Amniotic stem cell (primary cell): ENCODE measurements around the gene ACY1.

Experiments used
- DNase-seq: peaks from one replicate; lab custom pipeline; 2025; lab: John Stamatoyannopoulos, UW

Gene ACY1

DNA sequence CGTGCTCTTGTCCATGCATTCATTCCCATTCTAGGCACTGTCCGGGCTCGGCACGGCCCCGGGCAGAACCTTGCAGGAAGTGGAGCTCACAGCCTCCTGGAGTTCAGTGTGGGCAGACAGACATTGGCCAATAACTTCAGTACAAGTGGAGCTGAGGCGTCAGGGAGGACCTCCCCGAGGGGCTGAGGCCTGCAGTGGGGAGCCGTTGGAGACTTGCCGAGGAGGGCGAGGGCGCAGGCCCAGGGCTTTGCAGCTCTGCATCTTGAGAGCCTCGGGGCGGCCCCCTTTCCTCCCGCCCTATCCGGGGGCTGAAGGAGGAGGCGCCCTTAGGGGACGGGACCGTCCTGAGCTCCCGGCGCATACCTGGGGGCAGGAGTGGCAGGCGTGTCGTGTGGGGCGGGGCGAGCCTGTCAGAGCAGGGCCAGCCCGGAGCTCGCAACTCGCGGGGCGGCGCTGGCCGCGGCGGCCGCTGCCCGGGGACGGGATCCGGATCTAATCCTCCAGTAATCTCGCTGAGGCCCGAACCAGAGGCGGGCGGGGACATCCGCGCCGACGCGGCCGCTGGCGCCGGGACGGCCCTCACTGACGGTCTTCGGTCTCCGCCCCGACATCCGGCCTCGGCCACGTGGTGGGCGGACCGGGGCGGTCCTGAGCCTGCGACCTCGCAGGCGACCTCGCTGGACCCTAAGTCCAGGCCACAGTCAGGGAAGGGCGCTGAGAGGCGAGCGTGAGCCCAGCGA lies at the start of gene ACY1:
Gene ACY1 (plus strand): TSS at position 698 of the 740 bp plus-strand sequence. CDS start 530 bp downstream, outside the sequence.
- DNase-seq = peak; percentile 69

DNA sequence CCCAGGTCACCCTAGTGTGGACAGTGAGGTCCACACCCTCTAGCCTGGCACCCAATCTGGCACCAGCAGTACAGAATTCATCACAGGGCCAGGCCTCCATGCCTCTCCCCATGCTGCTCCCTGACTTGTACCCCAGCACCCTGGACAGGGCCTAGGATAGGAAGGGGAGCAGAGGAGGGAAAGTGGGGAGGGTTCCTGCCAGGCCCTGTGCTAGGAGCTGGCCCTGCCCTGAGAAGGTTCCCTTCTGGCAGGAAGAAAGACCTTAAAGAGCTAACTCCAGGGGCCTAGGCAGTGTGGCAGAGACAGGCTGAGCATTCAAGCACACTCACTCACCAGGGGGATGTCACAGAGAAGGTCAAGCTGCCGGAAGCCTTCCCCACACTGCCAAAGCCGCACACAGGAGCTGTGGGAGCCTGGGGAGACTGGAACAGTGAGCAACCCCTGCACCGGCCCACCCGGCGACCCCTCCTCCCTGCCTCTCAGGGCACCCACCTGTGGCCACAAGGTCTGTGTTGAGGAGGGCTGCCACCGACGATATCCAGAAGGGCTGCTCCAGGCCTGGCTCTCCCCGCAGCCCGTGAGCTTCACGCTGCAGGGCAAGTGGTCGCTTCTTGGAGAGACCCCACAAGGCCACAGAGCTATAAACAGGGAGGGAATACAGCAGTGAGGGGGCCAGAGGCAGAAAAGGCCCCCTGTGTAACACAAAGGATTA lies 49.0 kb upstream of the ACY1 start:
- no peak for DNase-seq

DNA sequence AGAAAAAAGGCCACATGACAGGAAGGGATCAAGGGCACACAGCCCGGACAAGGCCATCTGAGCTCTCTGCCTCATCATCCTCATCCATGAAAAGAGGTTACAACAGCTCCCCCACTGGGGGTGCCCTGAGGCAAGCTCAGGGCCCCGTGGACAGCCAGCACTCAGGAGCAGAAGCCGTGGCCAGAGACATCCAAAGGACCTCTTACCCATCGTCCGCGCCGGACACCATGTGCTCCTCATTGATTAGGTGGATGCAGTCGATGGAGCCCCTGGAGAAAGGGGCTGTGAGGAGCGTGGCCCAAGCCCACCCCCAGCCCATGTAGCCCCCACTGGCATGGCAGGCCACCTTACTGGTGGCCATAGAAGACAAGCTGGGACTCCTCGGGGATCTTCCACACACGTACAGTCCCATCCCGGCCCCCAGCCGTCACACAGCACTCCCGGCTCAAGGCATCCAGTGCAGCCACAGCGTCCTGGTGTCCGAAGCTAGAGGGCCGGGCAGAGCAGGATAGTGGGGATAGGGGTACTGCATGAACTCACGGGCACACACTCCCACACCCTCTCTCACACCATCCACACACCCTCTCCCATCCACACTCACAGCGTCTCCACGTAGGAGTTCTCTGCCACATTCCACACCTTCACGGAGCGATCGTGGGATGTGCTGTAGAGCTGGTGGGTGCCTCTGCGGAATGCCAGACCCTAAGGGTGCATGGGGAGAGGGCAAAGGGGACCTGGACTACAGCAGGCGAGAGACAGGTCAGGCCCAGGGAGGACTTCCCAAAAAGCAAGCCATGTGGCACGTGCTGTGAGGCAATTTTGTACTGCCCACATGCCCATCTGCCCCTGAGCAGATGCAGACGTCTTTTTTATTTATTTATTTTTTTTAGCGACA lies 48.1 kb upstream of the ACY1 start:
- no peak for DNase-seq

DNA sequence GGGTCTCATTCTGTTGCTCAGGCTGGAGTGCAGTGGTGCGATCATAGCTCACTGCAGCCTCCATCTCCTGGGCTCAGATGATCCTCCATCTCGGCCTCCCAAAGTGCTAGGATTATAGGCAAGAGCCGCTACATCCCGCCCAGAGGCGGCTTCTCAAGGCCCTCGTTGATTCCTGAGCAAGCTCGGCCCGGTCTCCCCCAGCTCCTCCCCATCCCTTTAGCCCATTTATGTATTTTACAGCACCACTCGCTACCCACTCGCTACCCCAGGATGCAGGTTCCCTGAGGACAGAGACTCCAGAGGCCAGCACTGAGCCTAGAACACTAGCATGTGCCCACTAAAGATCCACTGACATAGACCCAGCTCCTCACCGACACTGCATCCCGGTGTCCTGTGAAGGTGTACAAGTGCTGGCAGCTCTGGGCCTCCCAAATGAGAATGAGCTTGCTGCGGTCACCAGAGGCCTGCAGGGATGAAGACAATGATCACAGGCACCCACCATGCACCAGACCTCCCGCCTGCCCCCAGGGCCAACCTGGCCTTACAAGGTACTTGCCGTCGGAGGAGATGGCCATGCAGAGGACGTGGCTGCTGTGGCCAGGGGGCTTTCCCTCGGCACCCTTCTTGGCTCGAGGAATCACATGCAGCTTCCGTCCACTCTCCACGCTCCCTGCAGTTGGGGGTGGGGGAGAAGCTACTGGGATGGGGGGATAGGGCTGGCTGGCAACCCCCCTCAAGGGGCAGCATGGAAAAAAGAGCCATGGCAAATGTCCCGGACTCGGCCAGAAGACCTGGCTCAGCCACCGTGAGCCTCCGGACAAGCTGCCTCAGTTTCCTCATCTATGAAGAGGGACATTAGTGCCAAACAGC lies 47.2 kb upstream of the ACY1 start:
- DNase-seq = no peak

DNA sequence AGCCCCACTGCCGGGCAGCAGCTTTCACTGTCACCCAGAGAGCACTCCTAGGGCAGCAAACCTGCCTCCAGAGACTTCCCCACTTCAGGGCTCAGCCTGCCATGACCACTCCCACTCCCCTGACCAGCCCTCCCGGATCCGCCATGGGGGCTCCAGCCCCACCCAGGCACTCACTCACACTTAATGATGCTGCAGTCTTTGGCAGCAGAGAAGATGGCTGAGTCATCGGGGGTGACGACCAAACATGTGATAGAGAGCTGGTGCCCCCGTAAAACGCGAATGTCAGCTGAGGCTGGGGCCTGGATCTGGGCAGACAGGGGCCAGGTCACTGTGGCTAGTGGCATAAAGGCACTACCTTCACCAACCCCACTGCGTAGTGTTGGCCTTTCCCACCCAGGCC lies 46.3 kb upstream of the ACY1 start:
- DNase-seq = no peak

DNA sequence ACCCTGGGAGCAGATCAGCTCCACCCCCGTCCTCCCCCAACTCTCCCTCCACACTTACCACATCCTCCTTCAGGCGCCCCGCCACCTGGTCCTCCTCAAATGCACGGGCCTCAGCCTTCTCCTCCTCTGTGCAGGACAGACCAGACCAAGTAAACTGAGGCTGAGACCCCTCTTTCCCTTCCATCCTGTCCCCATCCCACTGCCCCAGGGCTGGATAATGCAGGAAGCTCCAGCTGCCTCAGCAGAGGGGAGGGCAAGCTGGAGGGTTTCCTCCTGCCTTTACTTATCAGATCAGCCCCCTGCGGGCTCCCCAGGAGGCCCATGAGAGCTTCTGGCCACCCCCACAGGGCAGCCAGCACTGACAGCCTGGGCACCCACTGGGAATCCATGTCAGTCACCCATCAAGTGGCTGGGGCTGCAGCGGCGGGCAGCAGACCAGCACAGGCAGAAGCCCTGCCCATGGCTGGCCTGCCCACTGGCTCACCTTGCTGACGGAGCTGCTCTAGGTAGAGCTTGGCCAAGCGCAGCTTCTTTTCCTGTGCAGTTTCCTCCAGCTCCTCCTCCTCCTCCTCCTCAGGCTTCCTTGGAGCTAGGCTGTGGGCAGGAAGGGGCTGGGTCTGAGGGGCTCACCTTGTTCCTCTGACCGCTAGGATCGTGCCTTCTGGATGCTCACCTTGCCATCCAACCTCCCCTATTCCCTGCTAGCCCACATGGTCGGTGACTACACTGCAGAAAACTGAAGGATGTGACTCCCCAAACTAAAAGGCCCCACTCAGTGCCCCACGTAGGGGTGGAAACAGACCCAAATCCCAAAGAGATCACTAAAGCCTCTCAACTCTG lies 45.5 kb upstream of the ACY1 start:
- DNase-seq = no peak

DNA sequence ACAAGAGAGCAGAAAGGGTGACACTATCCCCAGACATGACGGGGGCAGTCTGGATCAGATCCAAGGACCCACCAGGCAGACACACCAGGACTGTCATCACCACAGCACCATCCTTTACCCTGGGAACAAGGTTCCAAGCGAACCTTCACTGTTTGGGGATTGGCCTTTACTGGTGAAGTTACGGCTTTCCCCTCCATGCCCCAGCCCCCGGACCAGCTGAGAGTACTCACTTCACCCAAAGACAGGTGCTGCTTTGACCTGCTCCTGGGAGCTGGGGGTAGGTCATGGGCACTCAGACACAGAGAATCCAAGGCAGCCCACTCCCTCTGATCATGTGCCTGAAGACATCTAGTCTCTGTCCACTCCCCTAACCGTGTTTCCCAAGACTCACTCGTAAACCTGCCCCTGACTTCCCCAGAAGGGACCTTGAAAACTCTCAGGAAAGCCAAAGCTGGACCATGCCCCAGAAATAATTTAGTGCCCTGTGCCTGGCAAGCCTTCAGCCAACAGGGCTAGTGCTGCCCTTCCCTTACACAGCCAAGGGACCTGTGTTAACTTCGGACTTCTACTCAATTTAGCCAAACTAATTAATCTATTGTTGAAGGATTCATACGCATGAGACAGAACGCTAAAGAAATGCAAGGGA lies 44.4 kb upstream of the ACY1 start:
- DNase-seq = no peak

DNA sequence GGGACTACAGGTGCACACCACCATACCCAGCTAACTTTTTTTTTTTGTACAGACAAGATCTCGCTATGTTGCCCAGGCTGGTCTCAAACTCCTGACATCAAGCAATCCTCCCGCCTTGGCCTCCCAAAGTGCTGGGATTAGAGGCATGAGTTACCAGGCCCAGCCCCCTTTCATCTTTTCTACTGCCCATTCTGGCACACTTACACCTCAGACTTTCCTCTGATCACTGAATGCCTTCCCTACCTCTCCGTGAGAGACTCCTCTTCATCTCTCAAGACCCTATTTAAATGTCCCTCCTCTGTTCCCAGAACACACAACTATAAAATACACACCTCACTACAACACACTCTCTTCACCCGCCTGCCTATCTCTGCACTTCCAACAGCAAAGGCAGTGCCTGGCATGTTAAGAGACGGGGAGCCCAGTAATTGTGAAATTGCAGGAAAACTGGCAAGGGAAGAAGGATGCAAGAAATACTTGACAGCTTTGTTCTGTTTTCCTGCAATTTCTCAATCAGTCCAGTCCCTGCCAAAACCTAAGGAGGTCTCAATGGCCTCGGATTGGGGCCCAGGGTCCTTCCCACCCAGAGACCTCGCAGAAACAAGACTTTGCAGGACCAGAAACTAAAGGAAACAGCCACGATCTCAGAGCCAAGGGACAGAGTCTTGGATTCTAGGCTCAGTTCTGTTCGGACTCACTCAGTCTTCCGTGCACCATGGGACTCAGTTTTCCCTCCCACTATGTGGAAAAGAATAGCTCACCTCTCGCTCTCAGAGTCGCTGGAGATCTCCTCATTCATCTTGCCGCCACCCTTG lies 42.5 kb upstream of the ACY1 start:
- DNase-seq = no peak

DNA sequence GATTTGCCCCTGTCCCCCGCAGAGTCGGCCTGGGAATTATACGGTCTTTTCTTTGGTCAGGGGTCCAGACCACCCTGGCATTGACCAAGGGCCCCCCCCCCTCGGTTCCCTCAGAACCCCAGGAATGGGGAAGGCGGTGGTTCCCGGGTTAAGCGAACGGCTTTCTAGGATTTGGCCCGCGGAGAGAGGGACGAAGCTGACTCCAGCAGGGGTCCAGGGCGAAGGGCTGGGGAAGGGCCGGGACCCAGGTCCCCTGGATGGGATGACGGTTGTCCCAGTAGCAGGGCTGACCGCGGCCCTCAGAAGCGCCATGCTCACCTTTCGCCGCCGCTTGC lies 41.9 kb upstream of the ACY1 start:
- DNase-seq = no peak

DNA sequence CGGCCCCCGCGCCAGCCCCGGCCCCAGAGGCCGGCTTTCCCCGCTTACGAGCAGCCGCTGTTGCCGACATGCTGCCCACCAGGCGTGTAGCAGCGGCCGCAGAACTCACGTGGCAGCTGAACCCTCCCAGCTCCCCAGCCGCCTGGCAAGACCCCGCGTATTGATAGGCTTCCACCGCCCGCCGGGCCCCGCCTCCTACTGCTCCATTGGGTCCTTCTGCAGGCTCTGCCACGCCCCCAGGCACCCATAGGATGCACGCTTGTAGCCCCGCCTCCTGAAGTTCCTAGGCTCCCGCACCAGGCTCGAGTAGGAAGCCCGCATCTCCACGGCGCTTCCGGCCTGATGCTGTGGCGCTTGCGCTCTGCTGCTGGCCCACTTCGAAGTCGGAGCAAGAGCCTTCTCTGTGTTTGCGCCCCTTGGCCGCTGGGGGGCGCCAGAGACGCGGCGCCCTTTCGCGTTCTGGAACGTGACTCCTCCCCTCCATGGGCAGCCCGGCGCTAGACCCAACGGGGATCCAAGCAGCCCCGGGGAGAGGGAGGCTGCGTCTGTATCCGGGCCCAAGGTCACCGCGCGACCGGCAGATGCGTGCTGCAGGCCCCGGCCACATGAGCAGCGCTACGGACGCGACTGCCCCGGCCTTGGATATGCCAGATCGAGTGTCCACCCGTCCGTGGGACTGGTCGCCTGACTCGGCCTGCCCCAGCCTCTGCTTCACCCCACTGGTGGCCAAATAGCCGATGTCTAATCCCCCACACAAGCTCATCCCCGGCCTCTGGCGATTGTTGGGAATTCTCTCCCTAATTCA lies 41.3 kb upstream of the ACY1 start, which contains the start of the genes PARP3 and RRP9:
Gene PARP3 (plus strand): TSS at position 566 of the 805 bp plus-strand sequence. CDS start 993 bp downstream, outside the sequence.
Gene RRP9 (minus strand): TSS at position 107 of the 805 bp plus-strand sequence. CDS start 37 bp downstream, at position 70.
- peak; percentile 100 for DNase-seq

DNA sequence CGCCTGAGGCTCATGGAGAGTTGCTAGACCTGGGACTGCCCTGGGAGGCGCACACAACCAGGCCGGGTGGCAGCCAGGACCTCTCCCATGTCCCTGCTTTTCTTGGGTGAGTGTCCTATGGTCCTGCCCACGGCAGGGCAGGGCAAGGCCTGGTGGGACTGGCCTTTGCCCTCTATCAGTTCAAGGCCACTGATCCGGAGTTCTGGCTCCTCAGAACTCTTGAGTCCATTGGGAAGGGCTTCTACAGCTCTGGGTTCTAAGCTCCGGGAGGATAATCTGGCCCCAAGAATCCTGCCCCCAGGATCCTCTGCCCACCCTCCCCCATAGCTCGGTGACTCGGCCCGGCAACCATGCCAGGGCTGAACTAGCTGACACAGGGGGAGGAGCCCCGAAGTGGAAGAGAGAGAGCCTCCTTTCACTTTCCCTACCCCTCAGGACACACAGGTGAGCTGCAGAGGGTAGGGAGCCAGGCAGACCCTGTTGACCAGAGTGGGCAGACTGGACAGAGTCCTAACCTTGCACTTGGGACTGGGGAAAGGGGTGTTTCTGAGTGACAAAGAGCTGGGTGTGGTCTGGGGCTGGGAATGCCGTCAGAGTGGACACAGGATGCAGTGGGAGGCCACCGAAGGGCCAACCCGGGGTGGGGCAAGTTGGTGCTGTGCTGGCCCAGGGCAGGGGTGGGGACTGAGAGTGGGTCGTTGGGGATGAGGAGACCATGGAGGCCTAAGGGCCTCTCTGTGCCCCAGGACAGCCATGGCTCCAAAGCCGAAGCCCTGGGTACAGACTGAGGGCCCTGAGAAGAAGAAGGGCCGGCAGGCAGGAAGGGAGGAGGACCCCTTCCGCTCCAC lies 40.5 kb upstream of the ACY1 start:
- DNase-seq = no peak

DNA sequence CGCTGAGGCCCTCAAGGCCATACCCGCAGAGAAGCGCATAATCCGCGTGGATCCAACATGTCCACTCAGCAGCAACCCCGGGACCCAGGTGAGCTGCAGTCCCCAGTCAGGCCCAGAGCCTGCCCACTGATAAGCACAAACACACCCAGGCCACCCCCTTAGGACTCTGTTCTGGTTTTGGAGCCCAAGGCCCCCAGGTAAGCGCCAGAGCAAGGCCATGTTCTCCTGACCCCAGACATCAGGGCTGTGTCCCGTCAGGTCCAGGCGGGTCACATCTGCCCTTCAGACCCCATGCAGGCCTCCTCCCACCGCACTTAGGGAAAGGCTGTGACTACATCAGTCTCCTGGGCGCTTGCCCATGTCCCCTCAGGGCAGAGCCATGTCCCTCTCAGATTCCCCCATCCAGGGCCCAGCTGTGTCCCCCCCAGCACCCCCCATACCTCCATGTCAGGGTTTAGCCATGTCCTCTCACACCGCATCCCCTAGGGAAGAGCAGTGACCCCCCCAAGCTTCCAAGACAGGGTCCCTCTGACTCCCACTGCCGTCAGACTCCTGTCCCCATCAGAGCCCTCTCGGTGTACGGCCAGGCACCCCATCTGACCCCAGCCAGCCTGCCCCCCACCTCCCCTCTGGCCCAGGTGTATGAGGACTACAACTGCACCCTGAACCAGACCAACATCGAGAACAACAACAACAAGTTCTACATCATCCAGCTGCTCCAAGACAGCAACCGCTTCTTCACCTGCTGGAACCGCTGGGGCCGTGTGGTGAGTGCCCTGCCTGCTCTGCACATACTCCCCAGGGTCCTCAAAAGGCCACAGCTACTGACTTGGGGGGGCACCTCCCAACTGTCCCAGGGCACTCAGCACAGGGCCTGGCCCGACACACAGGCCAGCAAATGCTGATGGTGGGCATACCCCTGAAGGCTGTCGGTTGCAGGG lies 39.6 kb upstream of the ACY1 start:
- DNase-seq = no peak

DNA sequence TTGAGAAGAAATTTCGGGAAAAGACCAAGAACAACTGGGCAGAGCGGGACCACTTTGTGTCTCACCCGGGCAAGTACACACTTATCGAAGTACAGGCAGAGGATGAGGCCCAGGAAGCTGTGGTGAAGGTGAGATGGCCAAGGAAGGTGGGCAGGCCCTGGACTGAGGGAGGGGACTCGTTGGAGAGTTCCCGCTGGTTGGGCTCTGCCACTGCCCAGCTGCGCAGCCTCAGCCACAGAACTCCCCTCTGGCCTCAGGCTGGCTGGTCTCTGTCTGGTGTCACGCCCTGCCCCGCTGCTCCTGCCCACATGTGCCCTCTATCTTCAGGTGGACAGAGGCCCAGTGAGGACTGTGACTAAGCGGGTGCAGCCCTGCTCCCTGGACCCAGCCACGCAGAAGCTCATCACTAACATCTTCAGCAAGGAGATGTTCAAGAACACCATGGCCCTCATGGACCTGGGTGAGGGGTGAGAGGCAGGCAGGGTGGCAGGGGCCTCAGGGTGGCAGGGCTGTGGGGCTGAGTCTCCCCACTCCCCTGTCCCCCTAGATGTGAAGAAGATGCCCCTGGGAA lies 38.8 kb upstream of the ACY1 start:
- DNase-seq = no peak

DNA sequence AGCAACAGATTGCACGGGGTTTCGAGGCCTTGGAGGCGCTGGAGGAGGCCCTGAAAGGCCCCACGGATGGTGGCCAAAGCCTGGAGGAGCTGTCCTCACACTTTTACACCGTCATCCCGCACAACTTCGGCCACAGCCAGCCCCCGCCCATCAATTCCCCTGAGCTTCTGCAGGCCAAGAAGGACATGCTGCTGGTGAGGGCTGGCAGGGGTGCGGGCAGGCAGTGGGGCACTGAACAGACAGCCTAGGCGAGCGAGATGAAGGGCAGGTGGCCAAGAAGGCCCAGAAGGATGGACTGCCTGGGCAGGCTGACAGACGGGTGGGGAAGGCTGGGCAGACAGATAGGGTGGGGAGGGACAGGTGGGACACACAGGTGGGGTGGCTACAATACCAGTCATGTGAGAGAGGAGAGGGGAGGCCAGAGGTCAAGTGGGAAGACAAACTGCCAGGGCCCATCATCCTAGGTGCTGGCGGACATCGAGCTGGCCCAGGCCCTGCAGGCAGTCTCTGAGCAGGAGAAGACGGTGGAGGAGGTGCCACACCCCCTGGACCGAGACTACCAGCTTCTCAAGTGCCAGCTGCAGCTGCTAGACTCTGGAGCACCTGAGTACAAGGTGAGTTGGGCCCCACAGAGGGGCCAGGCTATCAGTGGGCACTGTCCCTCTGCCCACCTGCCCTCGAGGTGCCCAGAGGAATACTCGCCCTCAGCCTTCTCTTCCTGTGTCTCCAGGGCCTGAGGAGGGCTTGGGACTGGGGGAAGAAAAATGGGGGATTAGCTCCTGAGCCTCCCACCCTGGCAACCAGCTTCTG lies 38.1 kb upstream of the ACY1 start:
- DNase-seq = no peak
